NOMO-1 treated with DMSO at 0.1 percent for 48 hours (cell line): ENCODE results near the gene DMRTC2.
A peak's percentile ranks its signal among the peaks of the same experiment; 100 is the strongest.

Experiments
- DNase-seq: peaks from one replicate; lab custom pipeline; 2025; ENCODE audit not compliant: unreplicated experiment; lab: John Stamatoyannopoulos, UW

The DMRTC2 gene

GRCh38 chr19:41887711-41888382, 43.0 kb downstream of the DMRTC2 start:
- DNase-seq = no peak

GRCh38 chr19:41888926-41889325, 44.1 kb downstream of the DMRTC2 start:
- DNase-seq = no peak

GRCh38 chr19:41889896-41890295, 45.1 kb downstream of the DMRTC2 start:
- DNase-seq = no peak

- DNase-seq = no peak
Measured at GRCh38 chr19:41890936-41891335, 46.1 kb downstream of the DMRTC2 start.

DNA sequence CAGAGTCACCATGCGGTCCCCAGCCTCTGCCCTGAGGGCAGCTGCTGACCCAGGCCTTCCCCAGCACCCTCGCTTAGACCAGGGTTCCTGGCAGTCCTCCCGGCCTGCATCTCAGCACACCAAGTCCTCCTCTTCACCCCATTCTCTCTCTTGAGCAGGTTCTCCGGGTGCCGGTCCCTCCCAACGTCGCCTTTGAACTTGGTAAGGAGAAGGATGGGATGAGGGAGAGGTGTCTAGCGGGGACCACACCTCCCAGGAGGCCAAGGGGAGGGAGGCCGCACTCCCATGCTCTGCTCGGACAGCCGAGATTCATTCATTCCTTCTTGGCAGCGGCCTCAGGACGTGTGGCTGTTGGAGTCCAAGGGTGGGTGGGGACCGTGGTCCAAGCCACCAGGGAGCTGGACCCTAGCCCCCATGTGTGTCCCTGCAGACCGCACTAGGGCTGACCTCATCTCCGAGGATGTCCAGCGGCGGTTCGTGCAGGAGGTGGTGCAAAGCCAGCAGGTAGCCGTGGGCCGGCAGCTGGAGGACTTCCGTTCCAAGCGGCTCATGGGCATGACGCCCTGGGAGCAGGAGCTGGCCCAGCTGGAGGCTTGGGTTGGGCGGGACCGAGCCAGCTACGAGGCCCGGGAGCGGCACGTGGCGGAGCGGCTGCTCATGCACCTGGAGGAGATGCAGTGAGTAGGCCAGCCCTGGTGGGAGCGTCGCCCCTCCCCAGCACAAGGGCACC, 47.5 kb downstream of the DMRTC2 start:
- no peak for DNase-seq

GRCh38 chr19:41893899-41894298, 49.1 kb downstream of the DMRTC2 start:
- DNase-seq = peak; percentile 12

- DNase-seq = no peak
Measured at GRCh38 chr19:41894350-41894749, 49.5 kb downstream of the DMRTC2 start.

GRCh38 chr19:41895745-41896580, 51.1 kb downstream of the DMRTC2 start:
- DNase-seq = no peak

DNA sequence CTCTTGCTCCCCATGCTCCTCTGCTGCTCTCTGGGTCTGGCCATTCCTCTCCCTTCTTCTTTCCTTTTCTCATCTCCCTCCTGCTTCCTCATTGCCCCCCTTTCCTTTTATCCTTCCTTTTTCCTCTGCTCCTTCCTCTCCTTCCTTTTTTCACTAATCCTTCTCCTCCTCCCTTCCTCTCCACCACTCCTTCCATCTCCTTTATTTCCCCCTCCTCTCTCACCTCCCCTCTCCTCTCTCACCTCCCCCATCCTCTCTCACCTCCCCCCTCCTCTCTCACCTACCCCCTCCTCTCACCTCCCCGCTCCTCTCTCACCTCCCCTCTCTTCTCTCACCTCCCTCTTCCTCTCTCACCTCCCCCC, 51.7 kb downstream of the DMRTC2 start:
- no peak for DNase-seq

DNA sequence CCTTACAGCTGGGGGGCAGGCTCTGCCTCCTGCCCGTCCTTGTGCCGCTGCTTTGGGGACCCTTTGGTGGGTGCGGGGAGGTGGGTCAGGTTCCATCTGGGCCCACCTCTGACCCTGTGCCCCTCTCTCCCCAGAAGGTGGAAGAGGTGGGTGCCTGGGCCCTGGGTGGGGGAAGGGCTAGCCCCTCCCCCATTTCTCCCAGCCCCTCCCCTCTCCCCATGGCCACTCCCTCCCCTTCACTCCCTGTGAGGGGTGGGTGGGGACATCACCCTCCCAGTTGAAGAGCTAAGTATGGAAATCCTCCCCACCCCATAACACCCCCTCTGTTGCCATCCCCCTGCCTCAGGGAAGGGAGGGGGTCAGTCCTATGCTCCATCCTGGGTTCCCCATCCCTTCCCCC, 52.3 kb downstream of the DMRTC2 start:
- DNase-seq = no peak

DNA sequence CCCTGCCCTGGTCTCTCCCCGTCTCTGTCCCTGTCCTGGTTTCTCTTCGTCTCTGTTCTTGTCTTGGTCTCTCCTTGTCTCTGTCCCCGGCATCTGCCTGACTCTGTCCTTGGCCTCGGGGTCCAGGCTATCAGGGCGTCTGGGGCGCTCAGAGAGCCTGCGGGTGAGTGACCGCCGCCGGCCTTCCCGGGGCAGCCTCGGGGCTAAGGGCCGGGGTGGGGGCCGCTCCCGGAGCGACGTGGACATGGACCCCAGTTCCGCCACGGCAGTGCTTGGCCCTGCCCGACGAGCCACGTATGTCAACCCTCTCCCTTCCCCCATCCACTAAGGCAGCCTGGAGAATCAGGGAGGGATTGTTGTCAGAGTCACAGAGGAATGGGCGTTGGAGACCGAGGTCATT, 53.0 kb downstream of the DMRTC2 start:
- DNase-seq = no peak

DNA sequence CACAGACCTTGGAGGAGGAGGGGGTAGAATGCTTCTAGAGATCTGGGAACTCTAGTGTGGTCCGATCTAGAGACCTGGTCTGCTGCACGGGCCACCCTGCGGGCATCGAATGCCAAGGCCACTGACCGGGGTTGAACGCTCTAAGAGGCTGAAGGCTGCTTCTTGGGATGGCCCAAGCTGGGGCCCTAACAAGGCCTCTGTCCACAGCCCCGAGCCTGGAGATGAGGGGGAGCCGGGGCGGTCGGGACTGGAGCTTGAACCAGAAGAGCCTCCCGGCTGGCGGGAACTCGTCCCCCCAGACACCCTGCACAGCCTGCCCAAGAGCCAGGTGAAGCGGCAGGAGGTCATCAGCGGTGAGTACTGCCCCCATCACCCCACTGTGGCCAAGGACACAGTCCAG, 53.4 kb downstream of the DMRTC2 start:
- DNase-seq = no peak
